Fibroblast of pulmonary artery (primary cell): ENCODE results near the gene SPAG16.

Experiments
- DNase-seq: peaks from one replicate; pipeline ENCODE4 v3.0.0-alpha.2; 2010; ENCODE audit warnings: low read depth
- H3K4me3 ChIP-seq: replicated peaks from 2 replicates; pipeline ENCODE4 v1.5.1; 2011; ENCODE audit warnings: low read depth, mild to moderate bottlenecking, control low read depth, low read length, moderate library complexity
- TF ChIP-seq, protein P1 (sequence below): IDR thresholded peaks from 2 replicates; pipeline ENCODE4 v1.5.1; 2011; ENCODE audit warnings: mild to moderate bottlenecking, control low read depth, low read length, inconsistent platforms; ENCODE audit errors: missing control alignments

SPAG16 gene

DNA sequence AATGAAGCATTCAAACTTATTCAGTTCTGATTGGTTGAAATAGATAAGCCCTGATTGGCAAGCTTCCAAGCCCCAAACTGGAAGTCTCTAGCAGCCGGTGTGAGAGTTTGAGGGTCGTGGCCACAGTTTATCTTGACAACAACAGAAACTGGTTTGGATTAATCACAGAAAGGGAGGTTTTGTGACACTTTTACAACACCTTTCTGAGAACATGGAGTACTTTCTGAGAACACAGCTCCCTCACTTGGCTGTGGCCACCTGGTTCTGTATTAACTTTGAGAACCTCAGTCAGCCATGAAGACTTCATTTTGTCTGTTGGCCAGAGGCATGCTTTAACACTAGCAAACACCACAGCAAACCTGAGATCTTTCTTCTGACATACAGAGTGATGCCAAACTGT is 845.9 kb downstream of the SPAG16 start:
- no peak overlapping the region for H3K4me3 ChIP-seq
- no peak for DNase-seq
- TF ChIP-seq, protein P1, sequence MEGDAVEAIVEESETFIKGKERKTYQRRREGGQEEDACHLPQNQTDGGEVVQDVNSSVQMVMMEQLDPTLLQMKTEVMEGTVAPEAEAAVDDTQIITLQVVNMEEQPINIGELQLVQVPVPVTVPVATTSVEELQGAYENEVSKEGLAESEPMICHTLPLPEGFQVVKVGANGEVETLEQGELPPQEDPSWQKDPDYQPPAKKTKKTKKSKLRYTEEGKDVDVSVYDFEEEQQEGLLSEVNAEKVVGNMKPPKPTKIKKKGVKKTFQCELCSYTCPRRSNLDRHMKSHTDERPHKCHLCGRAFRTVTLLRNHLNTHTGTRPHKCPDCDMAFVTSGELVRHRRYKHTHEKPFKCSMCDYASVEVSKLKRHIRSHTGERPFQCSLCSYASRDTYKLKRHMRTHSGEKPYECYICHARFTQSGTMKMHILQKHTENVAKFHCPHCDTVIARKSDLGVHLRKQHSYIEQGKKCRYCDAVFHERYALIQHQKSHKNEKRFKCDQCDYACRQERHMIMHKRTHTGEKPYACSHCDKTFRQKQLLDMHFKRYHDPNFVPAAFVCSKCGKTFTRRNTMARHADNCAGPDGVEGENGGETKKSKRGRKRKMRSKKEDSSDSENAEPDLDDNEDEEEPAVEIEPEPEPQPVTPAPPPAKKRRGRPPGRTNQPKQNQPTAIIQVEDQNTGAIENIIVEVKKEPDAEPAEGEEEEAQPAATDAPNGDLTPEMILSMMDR: no peak

- TF ChIP-seq, protein P1: no peak
- H3K4me3 ChIP-seq: no peak overlapping the region
- no peak for DNase-seq
These were observed 851.7 kb downstream of the SPAG16 start for GRCh38 chr2:214135966-214136365.

GRCh38 chr2:214138779-214139178 is 854.5 kb downstream of the SPAG16 start:
- no peak for DNase-seq
- TF ChIP-seq, protein P1: no peak

GRCh38 chr2:214139630-214140284 is 855.5 kb downstream of the SPAG16 start:
- no peak for DNase-seq
- TF ChIP-seq, protein P1: no peak
- H3K4me3 ChIP-seq: no peak overlapping the region

More at GRCh38 chr2:214138779-214139178, 854.5 kb downstream of the SPAG16 start:
- no peak overlapping the region for H3K4me3 ChIP-seq

- DNase-seq: no peak
- TF ChIP-seq, protein P1: no peak
These were observed 872.7 kb downstream of the SPAG16 start for GRCh38 chr2:214156971-214157370.

DNA sequence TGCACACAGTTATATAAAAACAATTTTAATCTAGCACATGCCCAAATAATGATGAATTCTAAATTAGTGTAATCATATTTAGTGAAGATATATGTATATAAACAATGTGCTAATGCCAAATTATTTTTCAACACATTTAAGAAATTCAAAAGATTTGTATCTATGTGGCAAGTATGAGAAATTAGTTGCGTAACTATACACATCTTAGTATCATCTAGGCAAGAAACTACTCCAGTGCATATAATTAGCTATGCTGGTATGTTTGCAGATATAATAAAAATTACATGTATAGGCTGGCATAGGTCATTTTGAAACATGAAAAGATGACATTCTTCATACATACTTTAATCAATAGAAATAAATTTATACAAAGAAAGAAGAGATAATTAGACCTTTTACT is 874.6 kb downstream of the SPAG16 start:
- DNase-seq: no peak
- H3K4me3 ChIP-seq: no peak overlapping the region
- TF ChIP-seq, protein P1: no peak

More at GRCh38 chr2:214156971-214157370, 872.7 kb downstream of the SPAG16 start:
- no peak overlapping the region for H3K4me3 ChIP-seq

DNA sequence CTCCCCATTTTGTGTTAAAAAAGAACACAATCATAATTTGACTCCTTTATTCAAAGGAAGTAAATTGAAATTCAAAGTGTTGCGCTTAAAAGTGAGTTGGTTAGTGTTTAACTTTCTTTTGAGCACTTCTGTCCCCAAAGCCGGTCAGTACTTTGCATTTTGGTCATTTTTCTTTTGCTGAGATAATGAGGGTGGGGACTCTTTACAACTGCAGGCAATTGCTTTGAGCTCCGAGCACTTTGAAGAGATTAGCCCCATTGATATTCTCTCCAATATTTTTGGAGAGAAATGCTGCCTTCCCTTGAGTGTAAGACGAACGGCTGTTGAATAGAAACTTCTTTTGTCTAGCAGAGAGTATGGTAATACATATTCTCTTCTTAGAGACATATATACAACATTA is 885.0 kb downstream of the SPAG16 start:
- DNase-seq: no peak
- TF ChIP-seq, protein P1: no peak
- H3K4me3 ChIP-seq: no peak overlapping the region
